H9 (cell line): ENCODE data around the gene FARS2. TPM values are rescaled to one million over a fixed set of nuclear protein-coding genes. Genes with fewer than 3 reads are reported as not detected.

Experiments
- DNase-seq: peaks from one replicate; pipeline ENCODE4 v3.0.0-alpha.2; 2017
- H2AFZ ChIP-seq: one replicate; pipeline ENCODE4 v1.6.1; 2013; ENCODE audit warnings: mild to moderate bottlenecking, low read length, control low read depth, moderate library complexity
- H2AK5ac ChIP-seq: 2 replicates; pipeline ENCODE4 v1.6.1; 2013; ENCODE audit warnings: low read length, control low read depth, mixed read lengths; ENCODE audit not compliant: insufficient read length
- H2BK120ac ChIP-seq: one replicate; pipeline ENCODE4 v1.6.1; 2013; ENCODE audit warnings: low read depth, mild to moderate bottlenecking, low read length, control low read depth, inconsistent platforms; ENCODE audit not compliant: poor library complexity, severe bottlenecking
- H2BK12ac ChIP-seq: 2 replicates; pipeline ENCODE4 v1.6.1; 2013; ENCODE audit warnings: low read length, control low read depth, mixed read lengths, low read depth; ENCODE audit not compliant: insufficient read length
- H2BK15ac ChIP-seq: 2 replicates; pipeline ENCODE4 v1.6.1; 2013; ENCODE audit warnings: low read depth, low read length, control low read depth
- H2BK20ac ChIP-seq: one replicate; pipeline ENCODE4 v1.6.1; 2013; ENCODE audit warnings: low read depth, mild to moderate bottlenecking, low read length, control low read depth, inconsistent platforms; ENCODE audit not compliant: poor library complexity, severe bottlenecking
- H2BK5ac ChIP-seq: 2 replicates; pipeline ENCODE4 v1.6.1; 2013; ENCODE audit warnings: low read length, control low read depth, mixed read lengths; ENCODE audit not compliant: insufficient read length
- H3K14ac ChIP-seq: 2 replicates; pipeline ENCODE4 v1.6.1; 2013; ENCODE audit warnings: low read length, control low read depth; ENCODE audit not compliant: insufficient read depth
- H3K18ac ChIP-seq: 2 replicates; pipeline ENCODE4 v1.6.1; 2013; ENCODE audit warnings: low read depth, mild to moderate bottlenecking, mixed read lengths, low read length, control low read depth; ENCODE audit not compliant: insufficient read length
- H3K23ac ChIP-seq: 2 replicates; pipeline ENCODE4 v1.6.1; 2013; ENCODE audit warnings: low read length, control low read depth, mixed read lengths, low read depth; ENCODE audit not compliant: insufficient read length
- H3K23me2 ChIP-seq: 2 replicates; pipeline ENCODE4 v1.6.1; 2013; ENCODE audit warnings: low read depth, mild to moderate bottlenecking, mixed read lengths, low read length, control low read depth; ENCODE audit not compliant: insufficient read length, poor library complexity, severe bottlenecking
- H3K27ac ChIP-seq: 2 replicates; pipeline ENCODE4 v1.5.1; 2013; ENCODE audit warnings: low read length, control low read depth, mixed read lengths, low read depth; ENCODE audit not compliant: insufficient read length
- H3K27me3 ChIP-seq: 2 replicates; pipeline ENCODE4 v1.6.1; 2013; ENCODE audit warnings: low read length, control low read depth, inconsistent platforms; ENCODE audit not compliant: insufficient read depth
- H3K4ac ChIP-seq: 2 replicates; pipeline ENCODE4 v1.6.1; 2013; ENCODE audit warnings: low read depth, mild to moderate bottlenecking, control low read depth, inconsistent platforms, low read length, moderate library complexity
- H3K4me1 ChIP-seq: 2 replicates; pipeline ENCODE4 v1.6.1; 2013; ENCODE audit warnings: low read length, control low read depth, inconsistent platforms; ENCODE audit not compliant: insufficient read depth
- H3K4me2 ChIP-seq: 2 replicates; pipeline ENCODE4 v1.6.1; 2013; ENCODE audit warnings: low read length, control low read depth, mixed read lengths; ENCODE audit not compliant: insufficient read length, insufficient read depth
- H3K56ac ChIP-seq: 2 replicates; pipeline ENCODE4 v1.6.1; 2013; ENCODE audit warnings: low read depth, mild to moderate bottlenecking, mixed read lengths, low read length, control low read depth; ENCODE audit not compliant: insufficient read length
- H3K79me1 ChIP-seq: 2 replicates; pipeline ENCODE4 v1.6.1; 2013; ENCODE audit warnings: low read depth, mild to moderate bottlenecking, moderate library complexity, low read length, control low read depth, inconsistent platforms; ENCODE audit not compliant: insufficient read depth, poor library complexity, severe bottlenecking
- H3K79me2 ChIP-seq: 2 replicates; pipeline ENCODE4 v1.6.1; 2013; ENCODE audit warnings: low read length, control low read depth, inconsistent platforms; ENCODE audit not compliant: insufficient read depth
- H3K9ac ChIP-seq: 2 replicates; pipeline ENCODE4 v1.6.1; 2013; ENCODE audit warnings: low read length, control low read depth, mixed read lengths; ENCODE audit not compliant: insufficient read length; ENCODE audit errors: extremely low read depth
- H3K9me3 ChIP-seq: one replicate; pipeline ENCODE4 v1.6.1; 2013; ENCODE audit warnings: low read depth, low read length, inconsistent platforms; ENCODE audit not compliant: control insufficient read depth
- H3T11ph ChIP-seq: one replicate; pipeline ENCODE4 v1.6.1; 2013; ENCODE audit warnings: mild to moderate bottlenecking, low read length, control low read depth, inconsistent platforms
- H4K20me1 ChIP-seq: one replicate; pipeline ENCODE4 v1.6.1; 2013; ENCODE audit not compliant: control insufficient read depth, insufficient read length, insufficient read depth
- H4K5ac ChIP-seq: 2 replicates; pipeline ENCODE4 v1.6.1; 2013; ENCODE audit warnings: low read depth, mild to moderate bottlenecking, mixed read lengths, low read length, control low read depth; ENCODE audit not compliant: insufficient read length
- H4K8ac ChIP-seq: replicated peaks from 2 replicates; pipeline ENCODE4 v1.6.1; 2013; ENCODE audit warnings: low read length, control low read depth, mixed read lengths, low read depth; ENCODE audit not compliant: insufficient read length
- H4K91ac ChIP-seq: 2 replicates; pipeline ENCODE4 v1.6.1; 2013; ENCODE audit warnings: low read depth, mild to moderate bottlenecking, moderate library complexity, mixed read lengths, low read length, control low read depth; ENCODE audit not compliant: insufficient read length
- H3K27ac Mint-ChIP-seq, 3 experiments: 2 replicates in 2 of 3; 3 replicates in 1 of 3; pipeline ENCODE4 v1.8.0; 2020 to 2021; ENCODE audit warnings: mixed read lengths in 3 of 3, mild to moderate bottlenecking in 1 of 3, moderate library complexity in 1 of 3
- H3K27me3 Mint-ChIP-seq: 2 replicates; pipeline ENCODE4 v1.8.0; 2021; ENCODE audit warnings: low read depth, mild to moderate bottlenecking, moderate library complexity, mixed read lengths
- H3K36me3 Mint-ChIP-seq, 3 experiments: 2 replicates in 2 of 3; 3 replicates in 1 of 3; pipeline ENCODE4 v1.8.0; 2020 to 2021; ENCODE audit warnings: low read depth in 3 of 3, mixed read lengths in 3 of 3; ENCODE audit not compliant: insufficient read depth in 1 of 3
- H3K4me1 Mint-ChIP-seq, 2 experiments: 2 replicates each; pipeline ENCODE4 v1.8.0; 2020; ENCODE audit warnings: mixed read lengths in 2 of 2
- H3K4me3 Mint-ChIP-seq, 2 experiments: 2 replicates in 1 of 2; 3 replicates in 1 of 2; pipeline ENCODE4 v1.8.0; 2020 to 2021; ENCODE audit warnings: mild to moderate bottlenecking in 2 of 2, mixed read lengths in 2 of 2, moderate library complexity in 1 of 2
- H3K9me3 Mint-ChIP-seq, 2 experiments: 2 replicates in 1 of 2; 3 replicates in 1 of 2; pipeline ENCODE4 v1.8.0; 2020; ENCODE audit warnings: mild to moderate bottlenecking in 2 of 2, mixed read lengths in 2 of 2, moderate library complexity in 1 of 2
- CTCF ChIP-seq: fragments of 200-600 bp; sonication (generic); conservative IDR thresholded peaks from 3 replicates; pipeline ENCODE4 v1.8.0; 2021; ENCODE audit warnings: antibody characterized with exemption, mild to moderate bottlenecking
- WGBS: extraction: QIAGEN DNeasy Blood & Tissue Kit; methylation state at CpG from one replicate; pipeline ENCODE4 v1.1.7; 2013; ENCODE audit warnings: missing lambda C conversion rate, low lambda C conversion rate, mixed read lengths; ENCODE audit not compliant: insufficient read length; ENCODE audit errors: extremely low coverage; 5-methylcytosine and 5-hydroxymethylcytosine counted together
- total RNA-seq: library from RNA; stranded (reverse); gene quantifications from 2 replicates; pipeline ENCODE4 v1.2.1, GENCODE V29; 2021

The FARS2 gene
- total RNA-seq, 1 experiment from 2014 or later = 8.5 TPM

- Histone ChIP-seq H2BK15ac (no peak overlapping the region), H3K4me1 (no peaks in the 10 kb centered on the region), H3K23me2 (no peaks in the 10 kb centered on the region), H3K9ac (no peak overlapping the region), H3K4me2 (no peak overlapping the region), H3K14ac (no peak overlapping the region), H3K27me3 (no peaks in the 10 kb centered on the region), H3K27ac (no peak overlapping the region), H2BK5ac (no peak overlapping the region), H2BK12ac (no peak overlapping the region), H3K79me1 (no peaks in the 10 kb centered on the region), H3T11ph (no peak overlapping the region), H3K23ac (no peak overlapping the region), H3K4ac (no peak overlapping the region), H4K5ac (no peak overlapping the region), H4K8ac (no peak overlapping the region), H3K9me3 (peaks cover 15% of the 10 kb centered on the region), H3K18ac (no peak overlapping the region), H2AK5ac (no peak overlapping the region), H3K79me2 (no peaks in the 10 kb centered on the region), H2BK120ac (no peak overlapping the region), H2BK20ac (no peak overlapping the region), H4K91ac (no peak overlapping the region), H2AFZ (no peak overlapping the region), H4K20me1 (no peaks in the 10 kb centered on the region), H3K56ac (no peak overlapping the region)
- Mint-ChIP-seq H3K4me3 (no peak overlapping the region), H3K36me3 (peaks cover 21 to 31% (median 23%) of the 10 kb centered on the region in 3 experiments), H3K27ac (no peak overlapping the region), H3K4me1 (no peaks in the 10 kb centered on the region), H3K9me3 (peaks cover 16 to 22% of the 10 kb centered on the region in 2 experiments), H3K27me3 (peaks cover 2% of the 10 kb centered on the region; the same call in 1 of the 2 replicates)
- DNase-seq = no peak
- no CpG with 5 or more reads among the region's 6 CpGs for WGBS
- no peak for TF ChIP-seq CTCF
Measured at GRCh38 chr6:5328800-5329199, 67.5 kb downstream of the FARS2 start.
